ENCODE measurements around the gene BLVRA.

Gene BLVRA

DNA sequence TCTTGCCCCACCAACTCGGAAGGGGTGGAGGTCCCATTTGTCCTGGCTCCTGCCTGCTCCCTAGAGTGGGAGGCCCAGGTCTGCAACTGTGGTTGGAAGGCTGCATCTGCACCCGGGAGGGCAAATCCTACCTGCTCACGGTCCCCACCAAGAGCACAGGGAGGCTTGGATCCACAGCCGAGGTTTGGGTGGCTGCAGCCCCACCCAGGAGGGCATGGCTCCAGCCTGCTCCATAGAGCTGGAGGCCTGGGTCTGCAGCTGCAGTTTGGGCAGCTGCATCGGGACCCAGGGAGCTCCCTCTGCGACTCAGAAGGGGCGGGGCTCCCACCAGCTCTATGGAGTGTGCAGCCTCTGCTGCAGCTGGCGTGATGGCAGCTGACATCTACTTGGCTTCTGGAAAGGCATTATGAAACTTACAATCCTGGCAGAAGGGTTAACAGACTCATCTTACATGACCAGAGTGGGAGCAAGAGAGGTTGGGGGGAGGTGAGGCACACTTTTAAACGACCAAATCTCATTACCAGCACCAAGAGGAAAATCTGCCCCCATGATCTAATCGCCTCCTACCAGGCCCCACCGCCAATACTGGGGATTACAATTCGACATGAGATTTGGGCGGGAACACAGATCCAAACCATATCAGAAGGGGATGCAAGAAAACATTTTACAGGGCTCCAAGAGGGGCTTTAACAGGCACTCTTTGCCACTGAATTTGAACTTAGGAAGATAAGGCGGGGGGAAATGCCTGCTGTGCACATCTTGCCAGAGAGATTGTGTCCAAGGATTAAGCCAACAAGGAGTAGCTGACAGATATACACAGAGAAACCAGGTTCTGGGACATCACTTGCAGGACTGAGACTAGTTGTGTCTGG lies 8.2 kb upstream of the BLVRA start:
- DNase-seq: no peak

DNA sequence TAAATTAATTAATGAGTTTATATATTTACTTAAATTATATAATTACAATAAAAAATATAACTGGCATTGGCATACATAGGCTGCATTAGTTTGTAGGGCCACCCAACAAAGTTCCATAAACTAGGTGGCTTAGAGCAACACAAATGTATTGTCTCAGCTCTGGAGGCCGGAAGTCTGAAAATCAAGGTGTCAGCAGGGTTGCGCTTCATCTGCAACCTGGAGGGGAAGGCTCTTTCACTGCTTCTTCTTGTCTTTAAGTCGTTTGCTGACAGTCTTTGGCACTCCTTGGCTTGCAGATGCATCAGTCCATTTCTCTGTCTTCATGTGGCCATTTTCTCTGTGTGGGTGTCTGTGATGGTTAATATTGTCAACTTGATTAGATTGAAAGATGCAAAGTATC lies 6.1 kb upstream of the BLVRA start:
- DNase-seq: no peak

DNA sequence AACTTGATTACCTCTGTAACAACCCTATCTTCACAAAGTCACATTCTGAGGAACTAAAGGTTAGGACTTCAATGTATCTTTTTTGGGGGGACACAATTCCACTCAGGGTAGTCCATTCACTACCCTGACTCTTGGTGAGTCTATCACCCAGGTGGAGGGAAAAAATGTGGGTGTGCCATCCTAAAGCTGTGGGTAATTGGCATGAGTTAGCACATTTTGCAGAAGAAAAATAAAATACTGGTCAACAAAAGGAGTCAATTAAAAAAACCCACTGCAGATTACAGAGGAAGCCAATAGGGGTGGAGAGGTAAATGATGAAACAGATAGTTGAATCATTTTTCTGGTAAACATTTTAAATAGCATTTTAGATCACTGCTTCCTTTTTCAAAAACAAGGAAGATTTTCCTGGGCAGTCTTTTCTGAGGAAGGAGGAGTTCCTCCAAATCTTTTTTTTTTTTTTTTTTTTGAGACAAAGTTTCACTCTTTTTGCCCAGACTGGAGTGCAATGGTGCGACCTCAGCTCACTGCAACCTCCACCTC lies 5.1 kb upstream of the BLVRA start:
- no peak for DNase-seq

DNA sequence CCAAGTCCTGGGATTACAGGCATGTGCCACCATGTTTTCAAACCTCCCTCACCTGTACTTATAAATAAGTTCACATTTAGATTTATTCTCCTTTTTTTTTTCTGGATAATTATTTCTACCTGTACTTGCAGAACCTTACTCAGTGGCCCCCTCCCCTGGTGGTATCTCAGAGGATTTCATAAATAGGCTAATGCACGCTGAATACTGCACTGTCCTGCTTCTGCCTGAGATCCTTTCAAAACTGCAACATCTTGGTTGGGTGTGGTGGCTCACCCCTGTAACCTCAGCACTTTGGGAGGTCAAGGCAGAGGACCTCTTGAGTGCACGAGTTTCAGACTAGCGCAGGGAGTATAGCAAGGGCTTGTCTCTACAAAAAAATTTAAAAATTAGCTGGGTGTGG lies 4.6 kb upstream of the BLVRA start:
- DNase-seq: no peak

DNA sequence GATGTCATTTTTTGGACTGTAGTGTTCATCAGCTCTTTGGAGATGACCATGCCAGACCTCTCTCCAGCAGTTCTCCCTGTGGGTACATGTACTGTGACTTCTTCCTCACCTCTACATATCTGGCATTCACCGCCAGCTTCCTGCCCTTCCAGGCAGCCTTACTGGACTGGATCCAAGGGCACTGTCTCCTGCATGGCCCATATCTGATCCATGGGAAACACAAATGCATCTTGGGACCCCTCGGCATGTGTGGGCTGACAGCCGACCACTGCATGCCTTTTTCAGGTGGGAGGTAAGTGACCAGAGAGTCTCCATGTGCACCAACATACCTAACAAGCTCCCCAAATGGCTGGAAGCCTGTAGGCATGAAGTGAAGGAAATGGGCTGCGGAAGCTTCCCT lies 3.9 kb upstream of the BLVRA start:
- no peak for DNase-seq

DNA sequence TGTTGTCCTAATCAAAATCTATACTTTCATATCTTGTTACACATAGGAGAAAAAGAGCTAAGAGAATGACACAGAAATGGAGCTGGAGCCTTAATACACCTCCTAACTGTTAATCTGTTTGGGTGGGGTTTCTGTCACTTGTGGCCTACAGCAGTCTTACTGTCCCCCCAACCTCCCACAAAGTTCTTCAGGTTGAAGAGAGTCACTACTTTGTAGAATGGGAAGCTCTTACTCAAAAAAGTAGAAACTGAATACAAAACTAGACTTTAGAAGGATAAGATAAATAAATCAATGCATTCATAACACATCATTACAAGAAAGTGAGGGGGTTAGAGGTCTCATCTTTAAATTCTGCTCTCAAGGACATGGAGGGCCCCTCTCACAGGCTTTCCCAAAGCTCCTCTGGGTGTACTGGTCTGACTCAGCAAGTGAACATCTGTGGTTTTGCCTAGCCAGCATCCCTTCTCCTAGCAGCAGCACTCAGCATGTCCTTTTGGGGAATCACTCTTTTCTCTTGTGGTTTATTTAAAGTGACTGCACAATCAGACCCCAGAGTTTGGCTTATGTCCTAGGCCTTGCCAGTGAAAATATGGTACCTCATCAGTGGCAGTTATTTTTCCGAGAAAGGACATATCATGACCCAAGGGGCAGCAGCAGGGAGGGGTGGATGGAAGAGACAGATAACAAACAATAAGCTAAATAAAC lies 2.0 kb upstream of the BLVRA start:
- no peak for DNase-seq

DNA sequence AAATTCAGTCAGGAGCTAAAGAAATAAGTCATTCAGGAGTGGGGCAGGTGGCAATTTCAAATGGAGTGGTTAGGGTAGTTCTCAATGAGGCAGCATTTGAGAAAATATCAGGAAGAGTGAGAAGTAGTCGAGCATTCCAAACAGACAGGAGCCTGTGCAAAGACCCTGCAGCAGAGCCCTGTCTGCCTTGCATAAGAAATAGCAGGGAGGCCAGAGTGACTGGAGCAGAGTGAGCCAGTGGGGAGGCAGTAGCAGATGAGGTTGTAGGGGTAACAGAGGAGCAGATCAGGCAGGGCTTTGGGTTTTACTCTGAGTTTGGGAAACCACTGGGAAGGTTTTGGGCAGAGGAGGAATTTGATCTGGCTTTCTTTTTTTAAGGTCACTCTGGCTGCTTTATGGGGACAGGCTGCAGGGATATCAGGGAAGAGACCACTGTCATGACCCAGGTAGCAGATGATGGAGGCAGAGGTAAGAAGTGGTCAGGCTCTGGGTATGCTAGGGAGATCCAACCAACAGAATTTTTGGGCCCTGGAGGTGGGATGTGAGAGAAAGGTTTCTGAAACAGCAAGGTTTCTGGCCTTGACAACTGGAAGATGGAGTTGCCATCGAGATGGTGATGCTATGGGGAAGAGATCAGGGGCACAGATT lies 1.3 kb upstream of the BLVRA start:
- no peak for DNase-seq

DNA sequence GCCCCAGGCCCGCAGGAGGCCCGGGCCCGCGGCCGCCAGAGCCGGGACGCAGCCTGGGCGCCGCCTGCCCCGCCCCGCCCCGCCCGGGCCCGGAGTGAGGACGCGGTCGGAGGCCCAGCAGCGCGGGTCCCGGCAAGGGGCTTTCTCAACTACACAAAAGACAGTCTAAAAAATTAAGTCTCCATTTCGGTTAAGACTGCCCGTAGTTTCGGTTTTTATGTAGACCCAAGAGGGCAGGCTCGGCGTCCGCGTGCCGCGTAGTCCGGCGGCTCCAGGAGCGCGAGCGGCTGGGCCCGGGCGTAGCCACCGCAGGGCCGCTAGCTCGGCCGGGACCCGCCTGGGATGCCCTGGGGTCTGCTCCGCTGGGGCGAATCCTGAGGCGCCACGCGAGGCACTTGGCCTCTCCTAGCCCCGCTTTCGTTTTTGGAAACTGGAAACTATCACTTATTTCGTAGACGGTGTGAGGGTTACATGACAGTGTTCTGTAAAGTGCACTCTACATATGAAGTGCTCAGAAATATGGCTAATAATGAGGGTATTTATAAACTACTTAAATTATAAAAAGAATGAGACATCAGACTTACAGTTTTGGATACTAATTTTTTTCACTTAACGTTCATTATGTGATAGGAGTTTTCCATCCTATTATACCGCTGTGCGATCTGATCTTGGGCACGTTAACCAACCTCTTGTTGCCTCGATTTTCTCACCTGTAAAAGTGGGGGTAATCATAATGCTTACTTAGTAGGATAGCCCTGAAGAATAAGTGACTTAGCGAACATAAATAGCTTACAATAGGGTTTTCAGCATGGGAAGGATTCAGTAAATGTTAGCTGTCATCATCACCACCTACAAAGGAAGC lies 573 bp downstream of the BLVRA start:
- peak; percentile 55 for DNase-seq

DNA sequence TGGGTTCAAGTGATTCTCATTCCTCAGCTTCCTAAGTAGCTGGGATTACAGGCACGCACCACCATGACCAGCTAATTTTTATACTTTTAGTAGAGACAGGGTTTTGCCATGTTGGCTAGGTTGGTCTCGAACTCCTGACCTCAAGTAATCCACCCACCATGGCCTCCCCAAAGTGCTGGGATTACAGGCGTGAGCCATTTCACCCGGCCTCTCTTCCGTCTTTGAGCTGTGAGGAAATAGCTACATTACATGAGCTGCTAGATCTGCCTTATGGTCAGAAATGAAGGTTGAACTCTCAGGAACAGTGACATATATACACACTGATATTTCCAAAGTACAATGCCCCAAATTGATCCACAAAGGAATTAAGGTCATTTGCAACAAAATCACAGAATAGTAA lies 2.4 kb downstream of the BLVRA start:
- no peak for DNase-seq

DNA sequence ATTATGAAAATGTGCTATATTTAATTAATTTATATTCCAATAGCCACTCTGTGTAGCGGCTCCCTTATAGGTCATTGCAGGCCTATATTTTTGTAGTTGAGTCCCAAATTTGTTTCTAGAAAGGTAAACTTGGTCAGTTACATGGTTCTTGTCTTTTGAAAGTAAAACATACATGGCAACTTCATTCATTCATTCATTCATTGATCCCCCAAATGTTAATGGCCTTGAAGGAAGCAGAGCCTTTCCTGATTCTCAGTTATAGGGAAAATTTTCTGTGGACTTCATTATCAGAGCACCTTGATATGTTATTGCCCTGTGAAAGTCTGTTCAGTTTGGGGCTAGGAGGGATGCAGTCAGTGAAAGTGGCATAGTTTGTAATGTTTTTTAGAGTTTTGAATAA lies 2.9 kb downstream of the BLVRA start:
- no peak for DNase-seq

DNA sequence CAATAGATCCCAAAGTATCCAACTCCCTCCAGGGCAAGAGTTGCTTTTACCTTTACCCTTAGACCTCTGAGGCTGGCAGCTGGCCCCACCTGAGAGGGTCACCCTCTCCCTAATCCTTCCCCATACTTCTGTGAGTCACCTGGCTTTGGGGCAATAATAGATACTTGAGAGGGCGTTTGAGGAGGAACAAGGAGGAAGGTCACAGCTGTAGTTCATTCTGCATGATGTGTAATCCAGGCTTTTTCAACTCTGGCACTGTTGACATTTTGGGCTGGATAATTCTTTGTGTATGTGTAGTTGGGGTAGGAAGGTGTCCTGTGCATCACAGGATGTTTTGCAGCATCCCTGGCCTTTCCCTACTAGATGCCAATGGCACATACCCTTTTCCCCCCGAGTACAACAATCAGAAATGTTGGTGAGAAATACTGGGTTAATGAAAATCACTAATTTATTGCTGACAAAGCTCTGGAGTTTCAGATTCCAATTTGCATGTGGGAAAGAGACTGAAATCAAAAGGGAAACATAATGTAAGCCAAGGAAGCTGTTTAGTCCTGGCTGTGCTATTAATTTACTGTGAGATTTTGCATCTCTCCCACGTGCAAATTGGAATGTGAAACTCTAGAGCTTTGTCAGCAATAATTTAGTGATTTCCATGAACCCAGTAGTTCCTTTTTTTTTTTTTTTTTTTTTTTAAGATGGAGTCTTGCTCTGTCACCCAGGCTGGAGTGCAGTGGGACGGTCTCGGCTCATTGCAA lies 3.6 kb downstream of the BLVRA start:
- no peak for DNase-seq

DNA sequence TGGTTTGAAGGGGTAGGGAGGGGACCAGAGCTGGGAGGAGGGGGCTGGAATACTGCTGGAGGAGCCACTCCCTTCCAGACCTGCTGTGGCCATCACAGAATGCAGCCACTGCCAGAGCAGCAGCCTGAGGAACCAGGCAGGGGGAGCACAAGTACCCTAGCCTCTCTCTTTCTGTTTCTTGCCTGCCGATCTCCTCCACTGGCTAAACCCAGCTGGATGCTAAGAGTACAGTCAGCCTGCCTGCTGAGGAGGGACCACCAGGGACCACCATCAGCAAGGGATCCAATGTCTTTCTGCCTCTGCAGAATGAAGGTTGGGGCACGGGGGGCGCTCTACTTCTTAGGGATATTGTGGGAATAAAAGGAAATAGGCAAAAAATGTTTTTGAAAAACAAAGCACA lies 4.7 kb downstream of the BLVRA start:
- DNase-seq: no peak

DNA sequence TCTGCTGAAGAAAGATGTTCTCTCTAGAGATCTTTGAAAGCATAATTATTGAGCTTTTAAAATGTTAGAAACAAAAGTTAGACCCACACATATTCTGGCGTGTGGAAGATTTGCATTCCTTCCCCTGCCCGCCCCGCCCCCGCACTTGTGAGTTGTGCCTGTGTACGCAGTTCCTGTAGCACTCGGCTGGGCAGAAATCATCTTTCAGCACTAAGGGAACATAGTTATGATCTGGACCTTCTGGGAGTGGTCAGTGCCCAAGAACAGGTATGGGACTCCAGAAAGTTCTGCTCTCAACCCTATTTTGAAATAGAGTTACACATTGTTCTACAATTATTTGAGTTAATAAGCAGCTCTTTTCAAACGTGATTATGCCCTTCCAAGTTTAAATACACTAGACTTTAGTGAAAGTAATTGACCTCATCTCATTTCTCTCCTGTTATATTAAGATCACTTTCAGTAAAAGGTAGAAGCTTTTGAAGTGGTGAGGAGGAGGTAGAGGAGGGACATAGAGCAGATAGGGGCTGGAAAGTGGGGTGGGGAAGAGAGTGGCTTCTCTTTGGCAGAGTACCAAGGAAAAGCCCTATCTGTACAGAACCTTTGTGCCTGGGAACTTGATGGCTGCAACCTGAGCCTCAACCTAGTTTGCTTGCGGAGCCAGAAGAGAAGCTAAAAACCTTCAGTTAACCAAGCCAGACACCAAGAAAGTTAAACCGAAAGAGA lies 5.7 kb downstream of the BLVRA start:
- DNase-seq: no peak

DNA sequence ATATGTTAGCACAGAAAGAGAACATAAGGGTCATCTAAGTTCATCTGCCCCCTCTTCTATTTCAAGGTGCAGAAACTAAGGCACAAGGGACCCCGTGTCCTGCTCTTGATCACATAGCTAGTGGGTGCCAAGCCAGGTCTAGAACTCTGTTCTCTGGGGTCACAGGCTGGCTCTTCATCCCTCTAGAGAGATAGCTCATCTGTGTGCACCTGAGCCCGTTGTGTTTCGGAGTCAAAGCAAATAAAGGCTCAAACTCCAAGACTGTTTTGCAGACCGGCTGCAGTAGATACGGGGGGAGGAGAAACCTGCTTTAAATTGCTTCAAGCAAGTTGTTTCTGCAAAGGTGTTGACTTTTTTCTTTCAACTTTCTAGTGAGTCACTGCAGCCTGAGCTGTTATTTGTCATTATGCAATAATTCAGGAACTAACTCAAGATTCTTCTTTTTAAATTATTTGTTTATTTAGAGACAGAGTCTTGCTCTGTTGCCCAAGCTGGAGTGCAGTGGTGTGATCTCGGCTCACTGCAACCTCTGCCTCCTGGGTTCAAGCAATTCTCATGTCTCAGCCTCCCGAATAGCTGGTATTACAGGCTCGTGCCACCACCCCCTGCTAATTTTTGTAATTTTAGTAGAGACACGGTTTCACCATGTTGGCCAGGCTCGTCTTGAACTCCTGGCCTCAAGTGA lies 6.5 kb downstream of the BLVRA start:
- DNase-seq: no peak

DNA sequence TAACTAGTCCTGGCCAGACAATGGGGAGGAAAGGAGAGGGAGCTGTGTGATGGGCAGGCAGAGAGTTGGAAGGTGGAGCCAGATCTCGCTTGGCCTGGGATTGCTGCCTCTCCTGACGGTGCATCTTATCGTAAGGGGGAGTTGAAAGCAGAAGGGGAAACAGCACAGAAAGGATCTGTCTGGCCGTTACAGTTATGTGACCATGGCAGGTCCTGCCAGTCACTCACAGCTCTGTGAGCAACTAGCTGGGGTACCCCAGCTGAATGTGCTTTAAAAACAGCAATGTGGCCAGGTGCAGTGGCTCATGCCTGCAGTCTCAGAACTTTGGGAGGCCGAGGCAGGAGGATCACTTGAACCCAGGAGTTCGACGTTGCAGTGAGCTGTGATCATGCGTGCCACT lies 8.1 kb downstream of the BLVRA start:
- DNase-seq: no peak

DNA sequence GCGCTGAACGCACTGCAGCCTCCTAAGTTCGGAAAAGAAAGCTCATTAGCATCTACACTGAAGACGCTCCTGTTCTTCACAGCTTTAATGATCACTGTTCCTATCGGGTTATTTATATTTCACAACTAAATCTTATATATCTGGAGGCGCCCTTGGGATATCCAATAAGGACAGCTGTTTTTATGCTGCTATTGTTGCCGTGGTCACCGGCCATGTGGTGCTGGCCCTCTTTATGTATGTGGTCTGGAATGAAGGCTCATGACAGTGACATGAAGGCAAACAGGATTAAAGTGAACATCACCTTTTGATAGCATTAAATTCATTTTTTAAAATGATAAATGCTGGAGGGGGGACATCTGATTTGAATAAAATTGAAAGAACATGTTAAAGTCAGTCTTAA lies 8.8 kb downstream of the BLVRA start:
- DNase-seq: no peak

DNA sequence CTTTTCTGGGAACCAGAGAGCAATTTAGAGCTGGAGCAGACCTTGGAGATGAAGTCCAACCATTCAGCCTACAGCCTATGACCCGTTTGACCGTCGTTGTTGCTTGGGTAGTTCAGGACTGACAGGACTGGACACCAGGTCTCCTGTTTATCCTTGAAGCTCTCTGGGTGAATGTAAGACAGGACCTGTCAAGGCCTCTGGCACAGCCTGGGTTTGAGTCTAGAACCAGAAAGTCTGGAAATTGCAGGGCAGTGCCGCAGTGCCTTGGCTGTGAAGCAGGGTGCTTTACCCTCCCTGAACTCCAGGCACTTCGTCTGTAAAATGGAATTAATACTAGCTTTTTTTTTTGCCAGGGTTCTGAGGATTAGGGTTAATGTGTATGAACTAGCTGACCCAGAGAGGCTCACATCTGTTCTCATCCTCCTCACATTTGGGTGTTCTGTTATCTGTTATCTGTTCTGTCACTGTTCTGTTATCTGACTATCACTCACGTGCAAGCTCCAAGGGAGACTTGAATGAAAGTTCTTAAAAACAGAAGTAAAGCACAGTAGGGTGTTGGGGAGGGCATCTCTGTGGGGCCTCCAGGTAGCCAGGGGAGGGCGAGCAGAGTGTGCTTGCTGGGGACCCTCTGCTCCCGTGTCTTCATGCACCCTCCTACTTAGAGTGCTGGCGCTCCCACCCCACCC lies 9.9 kb downstream of the BLVRA start:
- DNase-seq: no peak

DNA sequence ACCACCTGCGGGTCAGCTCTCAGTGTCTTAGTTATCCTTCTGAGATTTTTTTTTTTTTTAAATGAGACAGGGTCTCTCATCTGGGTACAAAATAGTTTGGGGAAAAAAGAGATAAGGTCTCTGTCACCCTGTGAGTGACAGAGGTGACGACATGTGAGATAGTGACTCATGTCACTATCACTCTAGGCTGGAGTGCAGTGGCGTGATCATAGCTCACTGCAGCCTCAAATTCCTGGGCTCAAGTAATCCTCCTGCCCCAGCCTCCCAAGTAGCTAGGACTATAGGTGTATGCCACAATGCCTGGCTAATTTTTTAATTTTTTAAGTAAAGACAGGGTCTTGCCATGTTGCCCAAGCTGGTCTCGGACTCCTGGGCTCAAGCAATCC lies 10.4 kb downstream of the BLVRA start:
- DNase-seq: no peak

DNA sequence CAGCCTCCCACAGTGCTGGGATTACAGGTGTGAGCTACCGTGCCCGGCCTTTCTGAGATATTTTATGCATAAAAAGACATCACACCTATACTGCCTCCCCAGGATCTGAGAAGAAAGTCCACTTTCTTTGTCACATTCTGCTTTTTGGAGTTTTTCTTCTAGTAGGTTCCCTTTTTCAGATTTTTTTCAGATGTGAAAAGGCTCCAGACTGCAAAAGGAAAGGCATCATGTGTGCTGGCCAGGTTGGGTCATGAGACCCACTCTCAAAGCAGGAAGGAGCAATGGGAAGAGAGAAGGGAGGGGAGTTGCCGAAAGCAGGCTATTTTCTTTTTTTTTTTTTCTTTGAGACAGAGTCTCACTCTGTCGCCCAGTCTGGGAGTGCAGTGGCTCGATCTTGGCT lies 10.8 kb downstream of the BLVRA start:
- DNase-seq: no peak
